Activated CD4-positive, alpha-beta memory T cell treated with anti-CD3 and anti-CD28 coated beads, Interleukin-2, amount 10 ng/mL, durations not matched to agents 7 days and 5 days (primary cell): ENCODE measurements around the gene ALB. TPM values are rescaled to one million over a fixed set of nuclear protein-coding genes. Genes with fewer than 3 reads are reported as not detected.

Experiments used
- CTCF ChIA-PET: fragments of 350-600 bp; sonication (Branson Sonifier 250); formaldehyde crosslinking; loops from one replicate; lab custom pipeline; 2021; ENCODE audit warnings: antibody characterized with exemption, inconsistent platforms; lab: Charles Lee
- POLR2A ChIA-PET: fragments of 350-600 bp; sonication (Branson Sonifier 250); formaldehyde crosslinking; loops from one replicate; lab custom pipeline; 2021; ENCODE audit warnings: antibody characterized with exemption; lab: Charles Lee
- DNase-seq: peaks from one replicate; pipeline ENCODE4 v3.0.0-alpha.2; 2020
- H3K27ac Mint-ChIP-seq: one replicate; pipeline ENCODE4 v1.8.0; 2021; ENCODE audit warnings: mild to moderate bottlenecking, mixed read lengths
- H3K27me3 Mint-ChIP-seq: one replicate; pipeline ENCODE4 v1.8.0; 2021; ENCODE audit warnings: mixed read lengths
- H3K36me3 Mint-ChIP-seq: one replicate; pipeline ENCODE4 v1.8.0; 2021; ENCODE audit warnings: low read depth, mixed read lengths
- H3K4me1 Mint-ChIP-seq: one replicate; pipeline ENCODE4 v1.8.0; 2021; ENCODE audit warnings: mixed read lengths
- H3K4me3 Mint-ChIP-seq: one replicate; pipeline ENCODE4 v1.8.0; 2021; ENCODE audit warnings: mild to moderate bottlenecking, mixed read lengths
- H3K9me3 Mint-ChIP-seq: one replicate; pipeline ENCODE4 v1.8.0; 2021; ENCODE audit warnings: mixed read lengths
- total RNA-seq, 2 experiments: library from RNA; stranded (reverse); gene quantifications; one replicate each; pipeline ENCODE4 v1.2.3, GENCODE V29; 2021

ALB gene
- total RNA-seq, 2 experiments from 2014 or later: not detected

- H3K4me1 Mint-ChIP-seq: no peaks in the 10 kb centered on the region
- H3K9me3 Mint-ChIP-seq: no peaks in the 10 kb centered on the region
- H3K4me3 Mint-ChIP-seq: no peak overlapping the region
- ChIA-PET POLR2A (no interaction called here), CTCF (no interaction called here)
- no peak for DNase-seq
- H3K27me3 Mint-ChIP-seq: peaks cover 4% of the 10 kb centered on the region
- H3K27ac Mint-ChIP-seq: no peak overlapping the region
- H3K36me3 Mint-ChIP-seq: no peaks in the 10 kb centered on the region
These were observed 35.4 kb downstream of the ALB start for GRCh38 chr4:73439445-73439844.

DNA sequence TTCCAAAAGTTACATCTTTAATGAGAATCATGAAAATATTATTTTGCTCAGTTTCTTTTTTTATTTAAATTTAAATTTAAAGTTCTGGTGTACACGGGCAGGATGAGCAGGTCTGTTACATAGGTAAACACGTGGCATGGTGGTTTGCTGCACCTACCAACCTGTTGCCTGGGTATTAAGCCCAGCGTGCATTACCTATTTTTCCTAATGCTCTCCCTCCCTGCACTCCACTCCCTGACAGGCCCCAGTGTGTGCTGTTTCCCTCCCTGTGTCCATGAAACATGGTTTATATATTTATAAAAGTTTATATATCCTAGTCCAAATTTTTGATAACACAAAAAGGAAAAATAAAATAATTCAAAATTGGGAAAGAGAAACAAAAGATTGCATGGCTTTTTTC lies 35.9 kb downstream of the ALB start:
- ChIA-PET CTCF (no interaction called here), POLR2A (no interaction called here)
- DNase-seq: no peak
- Mint-ChIP-seq H3K4me3 (no peak overlapping the region), H3K27ac (no peak overlapping the region), H3K9me3 (no peaks in the 10 kb centered on the region), H3K27me3 (peaks cover 4% of the 10 kb centered on the region), H3K4me1 (no peaks in the 10 kb centered on the region), H3K36me3 (no peaks in the 10 kb centered on the region)

DNA sequence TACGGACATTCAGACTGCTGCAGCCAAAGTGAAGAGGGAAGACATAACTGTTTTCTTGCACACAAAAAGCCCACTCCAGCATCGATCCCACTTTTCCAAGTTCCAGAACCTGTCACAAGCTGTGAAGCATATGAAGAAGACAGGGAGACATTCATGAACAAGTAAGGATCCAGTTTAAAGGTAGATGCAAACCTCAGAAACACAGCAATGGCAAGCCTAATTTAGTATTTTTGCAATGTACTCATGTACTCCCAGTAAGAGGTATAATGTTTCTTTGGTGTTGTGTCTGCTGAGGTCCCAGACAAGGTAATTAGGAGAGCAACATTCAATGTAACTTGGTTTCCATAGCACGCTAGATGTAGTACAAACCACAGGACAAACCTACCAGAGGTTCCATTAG lies 36.6 kb downstream of the ALB start:
- Mint-ChIP-seq H3K4me3 (no peak overlapping the region), H3K4me1 (no peaks in the 10 kb centered on the region), H3K27ac (no peak overlapping the region), H3K9me3 (no peaks in the 10 kb centered on the region), H3K27me3 (peaks cover 4% of the 10 kb centered on the region), H3K36me3 (no peaks in the 10 kb centered on the region)
- no peak for DNase-seq
- CTCF ChIA-PET: no interaction called here
- POLR2A ChIA-PET: no interaction called here

- no peak for DNase-seq
- H3K36me3 Mint-ChIP-seq: no peaks in the 10 kb centered on the region
- ChIA-PET POLR2A (no interaction called here), CTCF (no interaction called here)
- no peak overlapping the region for H3K27ac Mint-ChIP-seq
- no peaks in the 10 kb centered on the region for H3K9me3 Mint-ChIP-seq
- H3K27me3 Mint-ChIP-seq: peaks cover 4% of the 10 kb centered on the region
- H3K4me3 Mint-ChIP-seq: no peak overlapping the region
- H3K4me1 Mint-ChIP-seq: no peaks in the 10 kb centered on the region
These were observed 38.2 kb downstream of the ALB start for GRCh38 chr4:73442275-73442674.

DNA sequence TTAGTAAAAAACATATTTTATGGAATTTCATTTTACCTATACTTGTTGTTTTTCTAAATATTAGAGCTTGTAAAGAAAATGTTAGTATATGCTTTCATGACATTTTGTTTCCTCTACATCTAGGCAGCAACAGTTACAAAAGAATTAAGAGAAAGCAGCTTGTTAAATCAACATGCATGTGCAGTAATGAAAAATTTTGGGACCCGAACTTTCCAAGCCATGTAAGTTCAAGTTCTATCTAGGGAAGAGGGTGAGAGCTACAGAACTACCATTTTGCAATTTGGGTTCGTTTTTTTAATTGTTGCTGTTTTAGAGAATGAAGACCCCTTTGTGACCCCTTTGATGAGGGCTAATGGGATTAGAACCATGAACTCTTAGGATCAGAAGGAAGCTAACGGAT lies 39.1 kb downstream of the ALB start:
- Mint-ChIP-seq H3K36me3 (no peaks in the 10 kb centered on the region), H3K27me3 (peaks cover 4% of the 10 kb centered on the region), H3K4me3 (no peak overlapping the region), H3K9me3 (no peaks in the 10 kb centered on the region), H3K4me1 (no peaks in the 10 kb centered on the region), H3K27ac (no peak overlapping the region)
- CTCF ChIA-PET: interaction anchor here (1.5 kb wide), 1 partner anchor 9 kb away, joined by 4 read pairs; no protein-coding TSS in a partner anchor
- POLR2A ChIA-PET: no interaction called here
- DNase-seq: no peak

GRCh38 chr4:73445383-73446335 lies 41.6 kb downstream of the ALB start:
- CTCF ChIA-PET: interaction anchor here (0.6 to 2.2 kb wide), 12 partner anchors 8 to 201 kb away, joined by 3 to 10 read pairs (median 5); partner anchors contain the start of gene AFP
- POLR2A ChIA-PET: interaction anchor here (1.2 kb wide), 1 partner anchor 187 kb away, joined by 3 read pairs; the partner anchor contains the start of gene ANKRD17
- H3K4me3 Mint-ChIP-seq: no peak overlapping the region
- no peak for DNase-seq
- no peaks in the 10 kb centered on the region for H3K9me3 Mint-ChIP-seq
- H3K27me3 Mint-ChIP-seq: peaks cover 5% of the 10 kb centered on the region
- H3K27ac Mint-ChIP-seq: no peak overlapping the region
- H3K36me3 Mint-ChIP-seq: no peaks in the 10 kb centered on the region
- no peaks in the 10 kb centered on the region for H3K4me1 Mint-ChIP-seq

DNA sequence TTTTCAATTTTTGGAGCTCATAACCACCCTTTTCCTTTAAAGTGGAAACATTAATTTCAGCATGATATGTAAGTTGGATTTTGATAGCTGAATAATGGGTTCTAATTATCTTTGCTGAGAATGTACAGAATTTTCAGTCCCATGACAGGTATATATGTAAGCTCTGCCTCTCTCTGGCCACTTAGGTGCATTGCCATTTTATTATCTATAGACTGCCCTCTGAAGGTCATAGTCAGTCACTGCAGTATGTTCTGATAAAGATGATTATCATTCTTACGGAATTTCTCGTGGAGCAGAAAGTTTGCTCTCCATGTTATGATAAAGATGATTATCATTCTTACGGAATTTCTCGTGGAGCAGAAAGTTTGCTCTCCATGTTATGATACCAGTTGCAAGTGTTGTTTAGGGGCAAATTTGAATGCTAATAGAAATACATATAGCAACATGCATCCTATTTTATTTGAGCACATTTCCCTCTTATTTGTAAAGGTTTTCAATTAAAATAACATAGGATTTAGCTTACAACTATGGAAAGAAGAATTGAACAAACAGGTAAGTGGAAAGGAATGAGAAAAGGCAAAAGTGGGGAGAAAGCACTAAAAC lies 42.4 kb downstream of the ALB start:
- ChIA-PET CTCF (interaction anchor here (0.6 to 2.2 kb wide), 14 partner anchors 8 to 207 kb away, joined by 3 to 10 read pairs (median 4); partner anchors contain the start of gene AFP), POLR2A (interaction anchor here (1.2 kb wide), 1 partner anchor 187 kb away, joined by 3 read pairs; the partner anchor contains the start of gene ANKRD17)
- no peak for DNase-seq
- Mint-ChIP-seq H3K9me3 (no peaks in the 10 kb centered on the region), H3K27ac (no peak overlapping the region), H3K36me3 (no peaks in the 10 kb centered on the region), H3K4me3 (no peak overlapping the region), H3K27me3 (peaks cover 5% of the 10 kb centered on the region), H3K4me1 (no peaks in the 10 kb centered on the region)

DNA sequence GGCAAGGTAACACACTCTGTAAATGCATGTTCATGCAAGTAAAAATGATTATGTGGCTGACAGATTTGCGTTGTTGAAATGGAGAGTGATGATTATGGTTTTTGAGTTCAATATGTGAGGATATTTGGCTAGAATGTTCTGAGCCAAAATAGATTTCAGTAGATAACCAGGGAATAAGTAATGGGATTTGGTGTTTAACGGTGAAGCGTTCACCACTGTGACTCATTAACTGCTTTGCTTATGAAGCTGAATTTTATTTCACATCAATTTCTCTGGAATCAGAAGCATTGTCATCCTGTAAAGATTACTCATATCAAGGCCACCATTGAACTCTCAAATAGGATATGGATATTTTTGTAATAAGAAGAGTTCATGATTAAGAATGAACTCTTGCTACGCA lies 43.6 kb downstream of the ALB start:
- H3K36me3 Mint-ChIP-seq: no peaks in the 10 kb centered on the region
- H3K4me3 Mint-ChIP-seq: no peak overlapping the region
- ChIA-PET CTCF (interaction anchor here (1.1 to 1.5 kb wide), 2 partner anchors 31 to 107 kb away, joined by 3 read pairs; no protein-coding TSS in a partner anchor), POLR2A (no interaction called here)
- no peaks in the 10 kb centered on the region for H3K4me1 Mint-ChIP-seq
- no peaks in the 10 kb centered on the region for H3K9me3 Mint-ChIP-seq
- peaks cover 5% of the 10 kb centered on the region for H3K27me3 Mint-ChIP-seq
- DNase-seq: no peak
- no peak overlapping the region for H3K27ac Mint-ChIP-seq

DNA sequence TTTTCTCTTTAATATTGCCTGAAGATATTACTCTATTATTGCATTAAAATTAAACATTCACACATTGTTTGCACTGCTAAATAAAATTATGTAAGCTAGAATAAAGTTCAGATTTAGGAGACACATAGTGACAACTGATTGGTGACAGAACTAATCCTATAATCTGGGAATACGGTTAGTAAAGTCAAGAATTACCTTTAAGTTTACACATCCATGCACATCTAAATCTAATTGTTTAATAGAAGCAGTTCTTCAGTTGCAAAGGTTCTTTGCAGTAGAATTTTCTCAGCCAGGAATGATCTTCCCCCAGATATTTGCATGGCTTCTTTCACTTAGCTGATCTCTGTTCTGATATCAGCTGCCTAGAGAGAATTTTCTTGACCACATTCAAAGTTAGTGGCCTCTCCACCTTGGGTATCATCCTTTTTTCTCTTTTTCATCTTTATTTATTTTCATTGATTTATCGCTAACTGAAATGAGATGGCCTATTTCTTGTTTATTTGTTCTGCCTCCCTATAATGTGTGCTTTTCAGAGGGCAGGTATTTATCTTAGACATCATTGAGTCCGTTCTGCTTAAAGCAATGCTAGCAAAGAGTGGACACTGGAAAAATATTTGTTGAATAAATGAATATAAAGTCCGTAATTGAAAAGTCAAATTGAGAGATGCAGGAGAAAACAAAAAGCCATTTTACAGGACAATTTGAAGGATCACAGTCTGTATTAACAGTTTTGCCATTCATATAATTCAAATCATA lies 44.5 kb downstream of the ALB start:
- H3K4me1 Mint-ChIP-seq: no peaks in the 10 kb centered on the region
- H3K4me3 Mint-ChIP-seq: no peak overlapping the region
- no peak overlapping the region for H3K27ac Mint-ChIP-seq
- no peaks in the 10 kb centered on the region for H3K36me3 Mint-ChIP-seq
- CTCF ChIA-PET: no interaction called here
- H3K9me3 Mint-ChIP-seq: no peaks in the 10 kb centered on the region
- DNase-seq: no peak
- peaks cover 5% of the 10 kb centered on the region for H3K27me3 Mint-ChIP-seq
- POLR2A ChIA-PET: no interaction called here

DNA sequence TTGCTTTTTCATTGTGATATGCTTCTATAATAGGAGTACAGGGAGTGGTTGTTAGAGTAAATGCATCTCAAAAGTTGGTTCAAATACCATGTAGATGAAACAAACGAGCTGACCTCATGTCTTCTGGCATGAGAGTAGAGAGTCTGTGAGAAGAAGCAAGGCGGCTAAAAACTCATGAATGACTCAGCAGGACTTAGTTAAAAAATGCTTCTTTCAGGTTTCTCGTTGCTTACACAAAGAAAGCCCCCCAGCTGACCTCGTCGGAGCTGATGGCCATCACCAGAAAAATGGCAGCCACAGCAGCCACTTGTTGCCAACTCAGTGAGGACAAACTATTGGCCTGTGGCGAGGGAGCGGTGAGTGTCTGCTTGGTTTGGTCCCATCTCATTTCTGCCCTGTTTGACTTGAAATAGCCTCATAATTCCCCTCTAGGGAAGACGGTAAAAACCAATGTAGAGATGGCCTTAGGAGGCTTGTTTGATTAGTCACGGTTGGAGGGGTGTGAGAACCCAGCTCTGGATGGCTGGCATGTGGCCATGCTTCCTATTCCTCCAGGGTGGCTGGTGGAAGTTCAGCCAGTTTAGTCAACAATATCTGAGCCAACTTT lies 46.4 kb downstream of the ALB start:
- Mint-ChIP-seq H3K27ac (no peak overlapping the region), H3K9me3 (no peaks in the 10 kb centered on the region), H3K27me3 (peaks cover 5% of the 10 kb centered on the region), H3K4me3 (no peak overlapping the region), H3K4me1 (no peaks in the 10 kb centered on the region), H3K36me3 (no peaks in the 10 kb centered on the region)
- CTCF ChIA-PET: no interaction called here
- POLR2A ChIA-PET: no interaction called here
- DNase-seq: no peak

DNA sequence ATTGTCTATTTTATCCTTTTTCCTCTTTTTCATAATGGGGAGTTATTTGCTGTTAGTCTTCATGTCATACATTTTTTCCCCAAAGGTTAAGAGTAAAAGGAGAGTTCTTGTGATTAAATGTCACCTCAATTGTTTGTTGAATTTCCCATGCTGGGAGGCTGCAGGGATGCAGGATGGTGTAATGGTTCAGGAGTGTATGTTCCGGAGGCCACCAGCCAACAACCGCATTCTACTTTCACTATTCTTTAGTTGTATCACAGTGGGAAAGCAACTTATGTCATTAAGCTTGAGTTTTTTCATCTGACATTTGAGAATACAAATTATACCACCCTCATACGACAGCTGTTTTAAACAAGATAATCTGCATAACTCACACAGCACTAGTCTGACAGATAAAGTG lies 47.3 kb downstream of the ALB start:
- Mint-ChIP-seq H3K27me3 (peaks cover 5% of the 10 kb centered on the region), H3K9me3 (no peaks in the 10 kb centered on the region), H3K27ac (no peak overlapping the region), H3K4me3 (no peak overlapping the region), H3K4me1 (no peaks in the 10 kb centered on the region), H3K36me3 (no peaks in the 10 kb centered on the region)
- no peak for DNase-seq
- CTCF ChIA-PET: no interaction called here
- POLR2A ChIA-PET: no interaction called here

GRCh38 chr4:73451981-73452747 lies 48.1 kb downstream of the ALB start:
- no peaks in the 10 kb centered on the region for H3K9me3 Mint-ChIP-seq
- CTCF ChIA-PET: no interaction called here
- no peaks in the 10 kb centered on the region for H3K36me3 Mint-ChIP-seq
- no peaks in the 10 kb centered on the region for H3K4me1 Mint-ChIP-seq
- peaks cover 5% of the 10 kb centered on the region for H3K27me3 Mint-ChIP-seq
- no peak overlapping the region for H3K27ac Mint-ChIP-seq
- no peak overlapping the region for H3K4me3 Mint-ChIP-seq
- DNase-seq: no peak
- POLR2A ChIA-PET: no interaction called here
